OCI-LY3 (cell line): ENCODE data around the gene CERS3.

Experiments used
- H2AFZ ChIP-seq: fragments of 200-600, 300-600 bp; shearing (Covaris generic); 2 replicates; pipeline ENCODE4 v1.6.0; 2014; ENCODE audit warnings: antibody characterized with exemption, low read depth, low read length
- H3K27ac ChIP-seq: fragments of 200-600, 300-600 bp; sonication (generic); 2 replicates; pipeline ENCODE4 v1.5.1; 2014; ENCODE audit warnings: mild to moderate bottlenecking, low read length, moderate library complexity, mixed read lengths
- H3K27me3 ChIP-seq: fragments of 200-600, 300-600 bp; sonication (generic); 2 replicates; pipeline ENCODE4 v1.6.1; 2014; ENCODE audit warnings: low read depth, low read length, mixed read lengths
- H3K36me3 ChIP-seq: fragments of 200-600, 300-600 bp; sonication (generic); replicated peaks from 2 replicates; pipeline ENCODE3; 2014; ENCODE audit warnings: low read depth, low read length, mixed read lengths
- H3K4me1 ChIP-seq: fragments of 300-600, 200-600 bp; sonication (generic); 2 replicates; pipeline ENCODE4 v1.6.1; 2014; ENCODE audit warnings: low read length, mixed read lengths
- H3K4me2 ChIP-seq: fragments of 200-600, 300-600 bp; sonication (generic); 2 replicates; pipeline ENCODE4 v1.6.1; 2014; ENCODE audit warnings: low read length, mixed read lengths
- H3K4me3 ChIP-seq: fragments of 300-600, 200-600 bp; sonication (generic); 2 replicates; pipeline ENCODE4 v1.5.1; 2014; ENCODE audit warnings: antibody characterized with exemption, mild to moderate bottlenecking, low read length, moderate library complexity
- H3K79me2 ChIP-seq: fragments of 300-600, 200-600 bp; shearing (Covaris generic); 2 replicates; pipeline ENCODE4 v1.6.1; 2014; ENCODE audit warnings: mild to moderate bottlenecking, low read length, mixed read lengths
- H3K9ac ChIP-seq: fragments of 300-600, 200-600 bp; shearing (Covaris generic); 2 replicates; pipeline ENCODE4 v1.6.0; 2014; ENCODE audit warnings: mild to moderate bottlenecking, low read length, moderate library complexity
- H3K9me3 ChIP-seq: fragments of 200-600, 300-600 bp; shearing (Covaris generic); 2 replicates; pipeline ENCODE4 v1.6.1; 2014; ENCODE audit warnings: low read length, mixed read lengths; ENCODE audit not compliant: insufficient read depth
- H4K20me1 ChIP-seq: fragments of 200-600, 300-600 bp; sonication (generic); 2 replicates; pipeline ENCODE4 v1.6.1; 2016; ENCODE audit warnings: low read length, mixed read lengths; ENCODE audit not compliant: insufficient read depth
- EZH2phosphoT487 ChIP-seq: fragments of 200-600 bp; shearing (Covaris generic); IDR thresholded peaks from 2 replicates; pipeline ENCODE4 v1.6.1; 2018; ENCODE audit warnings: antibody characterized with exemption, mixed run types, low read depth
- TF ChIP-seq, protein P1 (sequence below): fragments of 200-600, 300-600 bp; sonication (generic); IDR thresholded peaks from 2 replicates; pipeline ENCODE4 v1.5.1; 2014; ENCODE audit warnings: antibody characterized with exemption, low read length, low read depth

CERS3 gene

DNA sequence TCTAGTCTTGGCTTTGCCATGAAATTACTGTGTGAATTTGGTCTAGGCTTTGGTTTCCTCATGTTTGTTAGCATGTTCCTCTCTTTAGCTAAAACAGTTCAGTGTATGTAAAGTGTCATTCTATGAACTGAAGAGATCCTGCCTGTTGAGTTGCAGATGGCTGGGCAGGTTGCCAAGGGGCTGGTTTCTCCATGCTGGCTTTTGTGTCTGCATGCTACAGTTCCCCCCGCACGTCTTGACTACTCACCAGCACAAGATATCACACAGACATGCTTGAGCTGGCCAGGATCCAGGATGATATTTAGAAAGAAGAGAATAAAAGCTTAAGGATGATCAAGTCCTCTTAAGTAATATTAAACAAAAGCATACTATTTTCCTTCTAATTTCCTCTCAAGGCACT is 90.2 kb downstream of the CERS3 start:
- Histone ChIP-seq H3K9ac (no peak overlapping the region), H3K4me3 (no peak overlapping the region), H3K79me2 (no peaks in the 10 kb centered on the region), H3K36me3 (no peaks in the 10 kb centered on the region), H3K27ac (no peak overlapping the region), H3K4me1 (no peaks in the 10 kb centered on the region), H3K27me3 (no peaks in the 10 kb centered on the region), H4K20me1 (no peaks in the 10 kb centered on the region), H3K9me3 (no peaks in the 10 kb centered on the region), H2AFZ (no peak overlapping the region), H3K4me2 (no peak overlapping the region)
- TF ChIP-seq, protein P1, sequence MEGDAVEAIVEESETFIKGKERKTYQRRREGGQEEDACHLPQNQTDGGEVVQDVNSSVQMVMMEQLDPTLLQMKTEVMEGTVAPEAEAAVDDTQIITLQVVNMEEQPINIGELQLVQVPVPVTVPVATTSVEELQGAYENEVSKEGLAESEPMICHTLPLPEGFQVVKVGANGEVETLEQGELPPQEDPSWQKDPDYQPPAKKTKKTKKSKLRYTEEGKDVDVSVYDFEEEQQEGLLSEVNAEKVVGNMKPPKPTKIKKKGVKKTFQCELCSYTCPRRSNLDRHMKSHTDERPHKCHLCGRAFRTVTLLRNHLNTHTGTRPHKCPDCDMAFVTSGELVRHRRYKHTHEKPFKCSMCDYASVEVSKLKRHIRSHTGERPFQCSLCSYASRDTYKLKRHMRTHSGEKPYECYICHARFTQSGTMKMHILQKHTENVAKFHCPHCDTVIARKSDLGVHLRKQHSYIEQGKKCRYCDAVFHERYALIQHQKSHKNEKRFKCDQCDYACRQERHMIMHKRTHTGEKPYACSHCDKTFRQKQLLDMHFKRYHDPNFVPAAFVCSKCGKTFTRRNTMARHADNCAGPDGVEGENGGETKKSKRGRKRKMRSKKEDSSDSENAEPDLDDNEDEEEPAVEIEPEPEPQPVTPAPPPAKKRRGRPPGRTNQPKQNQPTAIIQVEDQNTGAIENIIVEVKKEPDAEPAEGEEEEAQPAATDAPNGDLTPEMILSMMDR: no peak
- TF ChIP-seq EZH2phosphoT487: no peak

DNA sequence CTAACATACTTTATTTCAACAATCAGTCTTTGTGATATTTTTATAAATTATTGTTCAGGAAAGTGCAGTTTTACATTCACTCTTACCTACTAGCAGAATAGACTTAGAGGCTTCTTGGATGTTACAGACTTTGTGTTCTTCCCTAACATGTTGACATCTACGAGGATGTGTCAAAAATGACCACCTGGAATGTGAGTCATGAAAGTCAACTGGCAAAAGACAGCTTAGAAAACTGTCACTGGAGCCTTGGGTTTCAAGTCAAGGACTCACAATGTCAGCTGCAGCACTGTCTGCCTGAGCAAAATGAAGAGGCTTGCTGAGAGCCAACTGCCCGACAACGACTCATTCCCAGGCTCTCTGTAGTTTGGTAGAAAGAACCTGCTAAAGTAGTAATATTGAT is 91.5 kb downstream of the CERS3 start:
- no peaks in the 10 kb centered on the region for H3K27me3 ChIP-seq
- no peaks in the 10 kb centered on the region for H4K20me1 ChIP-seq
- no peaks in the 10 kb centered on the region for H3K36me3 ChIP-seq
- no peak overlapping the region for H3K27ac ChIP-seq
- no peaks in the 10 kb centered on the region for H3K4me1 ChIP-seq
- no peak overlapping the region for H3K4me2 ChIP-seq
- no peak overlapping the region for H2AFZ ChIP-seq
- H3K79me2 ChIP-seq: no peaks in the 10 kb centered on the region
- TF ChIP-seq, protein P1: no peak
- TF ChIP-seq EZH2phosphoT487: no peak
- no peaks in the 10 kb centered on the region for H3K9me3 ChIP-seq
- no peak overlapping the region for H3K4me3 ChIP-seq
- no peak overlapping the region for H3K9ac ChIP-seq

DNA sequence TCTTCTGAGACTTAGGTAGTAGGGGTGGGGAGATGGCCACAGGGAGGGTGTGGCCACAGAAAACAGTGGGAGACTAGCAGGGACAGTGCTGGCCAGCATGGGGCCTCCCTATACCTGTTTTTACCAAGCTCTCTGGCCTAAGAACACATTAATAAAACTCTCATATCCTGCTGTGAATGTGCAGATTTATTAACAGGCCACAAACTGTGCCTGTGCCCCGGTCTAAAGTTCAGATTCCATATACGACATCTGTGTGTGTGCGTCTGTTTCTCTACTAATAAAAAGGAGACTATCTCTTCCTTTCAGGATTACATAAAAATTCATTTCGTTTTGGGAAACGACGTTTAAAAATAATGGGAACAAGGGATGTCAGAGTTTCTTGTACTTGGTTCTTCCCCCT is 94.2 kb downstream of the CERS3 start:
- no peaks in the 10 kb centered on the region for H3K79me2 ChIP-seq
- no peak overlapping the region for H3K4me2 ChIP-seq
- no peaks in the 10 kb centered on the region for H3K9me3 ChIP-seq
- 0 out of 2 replicates have a peak, but pooled peaks cover 9% of the 10 kb centered on the region for H3K27me3 ChIP-seq
- H3K4me1 ChIP-seq: no peaks in the 10 kb centered on the region
- no peak overlapping the region for H3K27ac ChIP-seq
- no peaks in the 10 kb centered on the region for H4K20me1 ChIP-seq
- no peak overlapping the region for H2AFZ ChIP-seq
- H3K4me3 ChIP-seq: no peak overlapping the region
- no peak overlapping the region for H3K9ac ChIP-seq
- TF ChIP-seq EZH2phosphoT487: no peak
- TF ChIP-seq, protein P1: no peak
- no peaks in the 10 kb centered on the region for H3K36me3 ChIP-seq

DNA sequence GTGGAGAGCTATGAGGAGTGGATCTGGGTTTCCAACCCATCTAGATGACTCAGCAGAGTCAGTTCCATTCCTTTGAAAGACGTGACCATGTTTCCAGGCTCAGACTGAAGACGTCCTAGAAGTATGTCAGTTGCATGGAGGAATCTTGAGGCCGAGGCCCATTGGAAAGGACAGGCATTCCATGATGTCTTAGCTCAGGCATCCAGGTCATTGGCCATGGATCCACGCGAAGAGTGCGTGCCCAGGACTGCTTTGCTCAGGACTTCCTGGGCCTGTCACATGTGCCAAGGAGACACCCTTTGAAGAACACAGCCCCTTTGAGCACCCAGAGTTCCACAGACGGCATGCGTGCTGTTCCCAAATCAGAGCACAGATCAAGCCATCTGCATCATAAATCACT is 94.7 kb downstream of the CERS3 start:
- no peaks in the 10 kb centered on the region for H3K79me2 ChIP-seq

More for the DNA sequence above, 94.7 kb downstream of the CERS3 start:
- Histone ChIP-seq H3K4me3 (no peak overlapping the region), H4K20me1 (no peaks in the 10 kb centered on the region), H3K4me2 (no peak overlapping the region), H3K27me3 (0 out of 2 replicates have a peak, but pooled peaks cover 9% of the 10 kb centered on the region), H3K4me1 (no peaks in the 10 kb centered on the region), H3K9me3 (no peaks in the 10 kb centered on the region), H3K27ac (no peak overlapping the region), H3K36me3 (no peaks in the 10 kb centered on the region), H2AFZ (no peak overlapping the region), H3K9ac (no peak overlapping the region)
- no peak for TF ChIP-seq EZH2phosphoT487
- TF ChIP-seq, protein P1: no peak
